GM19468 (cell line): Measurements from ENCODE around the gene INPP5A.
A peak's percentile ranks its signal among the peaks of the same experiment; 100 is the strongest.
"Not testable (repeated sequence)": the region's sequence is repeated elsewhere in the genome, so short reads cannot be mapped to it uniquely, and the experiment has no call there.

ENCODE experiments used
- ATAC-seq: cut with Tn5 transposase; IDR thresholded peaks from one replicate; pipeline ENCODE4 v1.9.1; 2021; ENCODE audit warnings: mild to moderate bottlenecking, moderate library complexity, moderate number of reproducible peaks; ENCODE audit not compliant: unreplicated experiment; ENCODE audit errors: extremely low read depth

INPP5A gene

GRCh38 chr10:132591166-132591971 is 53.8 kb downstream of the INPP5A start:
- no peak for ATAC-seq

- ATAC-seq: peak; percentile 5
Measured at GRCh38 chr10:132592790-132593383, 55.3 kb downstream of the INPP5A start.

- ATAC-seq: peak; percentile 21
Measured at GRCh38 chr10:132593389-132593788, 55.8 kb downstream of the INPP5A start.

GRCh38 chr10:132593900-132594876 is 56.6 kb downstream of the INPP5A start:
- ATAC-seq: no peak

GRCh38 chr10:132595021-132595420 is 57.4 kb downstream of the INPP5A start:
- ATAC-seq: no peak

GRCh38 chr10:132595854-132596253 is 58.3 kb downstream of the INPP5A start:
- no peak for ATAC-seq

GRCh38 chr10:132596742-132597279 is 59.2 kb downstream of the INPP5A start:
- no peak for ATAC-seq

- ATAC-seq: no peak
Measured at GRCh38 chr10:132597654-132598053, 60.1 kb downstream of the INPP5A start.

GRCh38 chr10:132599023-132599618 is 61.5 kb downstream of the INPP5A start:
- ATAC-seq: not testable (repeated sequence)

GRCh38 chr10:132599732-132600131 is 62.1 kb downstream of the INPP5A start:
- ATAC-seq: no peak

GRCh38 chr10:132600416-132600815 is 62.8 kb downstream of the INPP5A start:
- ATAC-seq: no peak

GRCh38 chr10:132601567-132601966 is 64.0 kb downstream of the INPP5A start:
- ATAC-seq: no peak

- no peak for ATAC-seq
Measured at GRCh38 chr10:132602614-132603013, 65.0 kb downstream of the INPP5A start.

GRCh38 chr10:132603851-132604533 is 66.4 kb downstream of the INPP5A start:
- no peak for ATAC-seq

- ATAC-seq: no peak
Measured at GRCh38 chr10:132604686-132605085, 67.1 kb downstream of the INPP5A start.

- no peak for ATAC-seq
Measured at GRCh38 chr10:132605390-132605789, 67.8 kb downstream of the INPP5A start.

- ATAC-seq: no peak
Measured at GRCh38 chr10:132606031-132606491, 68.5 kb downstream of the INPP5A start.

- ATAC-seq: no peak
Measured at GRCh38 chr10:132606536-132607316, 69.1 kb downstream of the INPP5A start.
